NCI-H1048 (cell line): ENCODE measurements around the gene CTNND2.
"Not testable (repeated sequence)": the region's sequence is repeated elsewhere in the genome, so short reads cannot be mapped to it uniquely, and the experiment has no call there.

Experiments used
- DNase-seq: peaks from one replicate; lab custom pipeline; 2025; lab: John Stamatoyannopoulos, UW

The CTNND2 gene

GRCh38 chr5:11076945-11077613 is 827.2 kb downstream of the CTNND2 start:
- DNase-seq: no peak

GRCh38 chr5:11075035-11075805 is 829.0 kb downstream of the CTNND2 start:
- no peak for DNase-seq

GRCh38 chr5:11072568-11072967 is 831.7 kb downstream of the CTNND2 start:
- DNase-seq: no peak

GRCh38 chr5:11072076-11072475 is 832.2 kb downstream of the CTNND2 start:
- no peak for DNase-seq

- DNase-seq: no peak
Observed at GRCh38 chr5:11069041-11069440, 835.2 kb downstream of the CTNND2 start.

GRCh38 chr5:11065723-11066122 is 838.5 kb downstream of the CTNND2 start:
- DNase-seq: not testable (repeated sequence)

- DNase-seq: no peak
Observed at GRCh38 chr5:11064763-11065450, 839.3 kb downstream of the CTNND2 start.

GRCh38 chr5:11062397-11062796 is 841.8 kb downstream of the CTNND2 start:
- no peak for DNase-seq

- no peak for DNase-seq
Observed at GRCh38 chr5:11056560-11056959, 847.7 kb downstream of the CTNND2 start.

- DNase-seq: no peak
Observed at GRCh38 chr5:11054014-11054413, 850.2 kb downstream of the CTNND2 start.

GRCh38 chr5:11052871-11053270 is 851.4 kb downstream of the CTNND2 start:
- DNase-seq: no peak

- no peak for DNase-seq
Observed at GRCh38 chr5:11050596-11051304, 853.5 kb downstream of the CTNND2 start.

- DNase-seq: no peak
Observed at GRCh38 chr5:11048760-11049159, 855.5 kb downstream of the CTNND2 start.

- DNase-seq: no peak
Observed at GRCh38 chr5:11047625-11048024, 856.6 kb downstream of the CTNND2 start.

- DNase-seq: no peak
Observed at GRCh38 chr5:11047030-11047429, 857.2 kb downstream of the CTNND2 start.

GRCh38 chr5:11046160-11046559 is 858.1 kb downstream of the CTNND2 start:
- DNase-seq: no peak

- DNase-seq: no peak
Observed at GRCh38 chr5:11045411-11045810, 858.8 kb downstream of the CTNND2 start.

- DNase-seq: no peak
Observed at GRCh38 chr5:11044581-11044980, 859.7 kb downstream of the CTNND2 start.

GRCh38 chr5:11043881-11044280 is 860.4 kb downstream of the CTNND2 start:
- DNase-seq: no peak

- no peak for DNase-seq
Observed at GRCh38 chr5:11040345-11040744, 863.9 kb downstream of the CTNND2 start.

- no peak for DNase-seq
Observed at GRCh38 chr5:11038772-11039171, 865.5 kb downstream of the CTNND2 start.

- DNase-seq: no peak
Observed at GRCh38 chr5:11037941-11038340, 866.3 kb downstream of the CTNND2 start.
